Testis (tissue), 2 donors: Measurements from ENCODE around the gene C1QTNF9.

ENCODE experiments used
- POLR2A ChIP-seq: fragments of 450-650 bp; IDR thresholded peaks from one replicate; pipeline ENCODE4 v1.6.1; 2017; ENCODE audit warnings: antibody characterized with exemption, mild to moderate bottlenecking, moderate library complexity
- TF ChIP-seq, protein P1 (sequence below), 3 experiments: fragments of 450-650 bp in 2 of 3; fragments of 200-600 bp in 1 of 3; sonication (generic) in 1 of 3; IDR thresholded peaks; one replicate each; pipeline ENCODE4 v1.5.1; 2016 to 2019; ENCODE audit warnings: antibody characterized with exemption in 3 of 3, mild to moderate bottlenecking in 2 of 3, moderate library complexity in 1 of 3

DNA sequence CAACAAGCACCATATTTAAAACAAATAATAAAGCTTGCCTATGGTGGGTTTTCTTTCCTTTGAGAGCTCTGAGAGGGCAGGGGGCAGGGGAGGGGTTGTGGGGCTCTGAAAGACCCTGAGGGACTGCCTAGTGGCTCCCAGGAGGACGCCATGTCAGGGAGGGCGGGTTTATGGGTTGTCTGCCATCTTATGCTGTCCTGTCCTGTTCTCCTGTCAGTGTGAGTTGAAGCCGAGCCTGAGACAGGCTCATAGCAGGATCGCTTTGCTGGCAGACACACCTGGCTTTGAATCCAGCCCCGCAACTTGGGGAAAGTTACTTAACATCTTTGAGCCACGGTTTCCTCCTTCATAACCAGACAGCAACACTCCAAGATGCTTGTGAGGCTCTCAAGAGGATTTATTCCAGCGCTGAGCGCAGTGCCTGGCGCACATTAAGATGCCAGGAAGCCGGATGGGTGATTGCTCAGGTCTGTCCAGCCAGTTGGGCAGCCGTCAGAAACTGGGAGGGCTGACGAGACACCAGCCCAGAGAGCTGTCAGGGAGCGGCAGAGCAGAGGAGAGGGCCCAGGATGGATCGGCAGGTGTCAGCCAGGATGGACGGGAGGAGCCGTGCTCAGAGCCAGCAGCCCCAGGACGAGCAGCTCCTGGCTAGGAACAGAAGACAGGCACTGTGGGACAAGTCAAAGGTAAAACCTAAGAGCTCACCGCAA lies 36.8 kb upstream of the C1QTNF9 start:
- no peak for TF ChIP-seq POLR2A
- TF ChIP-seq, protein P1, sequence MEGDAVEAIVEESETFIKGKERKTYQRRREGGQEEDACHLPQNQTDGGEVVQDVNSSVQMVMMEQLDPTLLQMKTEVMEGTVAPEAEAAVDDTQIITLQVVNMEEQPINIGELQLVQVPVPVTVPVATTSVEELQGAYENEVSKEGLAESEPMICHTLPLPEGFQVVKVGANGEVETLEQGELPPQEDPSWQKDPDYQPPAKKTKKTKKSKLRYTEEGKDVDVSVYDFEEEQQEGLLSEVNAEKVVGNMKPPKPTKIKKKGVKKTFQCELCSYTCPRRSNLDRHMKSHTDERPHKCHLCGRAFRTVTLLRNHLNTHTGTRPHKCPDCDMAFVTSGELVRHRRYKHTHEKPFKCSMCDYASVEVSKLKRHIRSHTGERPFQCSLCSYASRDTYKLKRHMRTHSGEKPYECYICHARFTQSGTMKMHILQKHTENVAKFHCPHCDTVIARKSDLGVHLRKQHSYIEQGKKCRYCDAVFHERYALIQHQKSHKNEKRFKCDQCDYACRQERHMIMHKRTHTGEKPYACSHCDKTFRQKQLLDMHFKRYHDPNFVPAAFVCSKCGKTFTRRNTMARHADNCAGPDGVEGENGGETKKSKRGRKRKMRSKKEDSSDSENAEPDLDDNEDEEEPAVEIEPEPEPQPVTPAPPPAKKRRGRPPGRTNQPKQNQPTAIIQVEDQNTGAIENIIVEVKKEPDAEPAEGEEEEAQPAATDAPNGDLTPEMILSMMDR (IDR thresholded peaks at IDR 0.05), result no peak
